ENCODE data around the gene SPATS2L.

The SPATS2L gene

DNA sequence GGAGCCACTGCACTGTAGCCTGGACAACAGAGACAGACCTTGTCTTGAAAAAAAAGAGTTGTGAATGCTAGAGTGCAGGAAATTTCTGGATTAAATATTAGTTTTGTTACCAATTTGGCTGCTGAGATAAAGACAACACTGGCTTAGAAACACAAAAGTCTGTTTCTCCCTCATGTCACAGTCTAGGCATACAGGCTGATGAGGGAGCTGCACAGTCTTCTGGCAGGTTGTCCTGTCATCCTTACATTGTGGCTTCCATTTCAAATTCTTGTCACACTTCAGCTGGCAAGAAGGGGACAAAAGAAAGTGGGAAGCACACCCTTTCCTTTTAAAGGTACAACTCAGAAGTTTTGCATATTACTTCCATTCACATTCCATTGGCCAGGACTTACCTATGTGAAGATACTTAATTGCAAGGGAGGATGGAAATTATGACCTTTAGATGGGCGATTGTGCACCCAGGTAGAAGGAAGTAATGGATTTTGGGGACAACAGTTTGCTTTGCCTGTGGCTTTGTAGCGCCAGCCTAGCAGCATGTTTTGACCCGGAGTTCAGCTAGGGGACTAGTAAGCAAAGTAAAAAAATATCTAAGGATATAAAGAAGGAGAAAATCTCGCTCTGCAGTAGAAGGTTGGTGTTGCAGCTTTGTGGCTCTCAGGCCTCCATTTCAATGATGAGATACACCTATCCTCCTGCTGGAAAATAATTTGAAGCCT, 55.9 kb downstream of the SPATS2L start:
- TF ChIP-seq, protein P1, sequence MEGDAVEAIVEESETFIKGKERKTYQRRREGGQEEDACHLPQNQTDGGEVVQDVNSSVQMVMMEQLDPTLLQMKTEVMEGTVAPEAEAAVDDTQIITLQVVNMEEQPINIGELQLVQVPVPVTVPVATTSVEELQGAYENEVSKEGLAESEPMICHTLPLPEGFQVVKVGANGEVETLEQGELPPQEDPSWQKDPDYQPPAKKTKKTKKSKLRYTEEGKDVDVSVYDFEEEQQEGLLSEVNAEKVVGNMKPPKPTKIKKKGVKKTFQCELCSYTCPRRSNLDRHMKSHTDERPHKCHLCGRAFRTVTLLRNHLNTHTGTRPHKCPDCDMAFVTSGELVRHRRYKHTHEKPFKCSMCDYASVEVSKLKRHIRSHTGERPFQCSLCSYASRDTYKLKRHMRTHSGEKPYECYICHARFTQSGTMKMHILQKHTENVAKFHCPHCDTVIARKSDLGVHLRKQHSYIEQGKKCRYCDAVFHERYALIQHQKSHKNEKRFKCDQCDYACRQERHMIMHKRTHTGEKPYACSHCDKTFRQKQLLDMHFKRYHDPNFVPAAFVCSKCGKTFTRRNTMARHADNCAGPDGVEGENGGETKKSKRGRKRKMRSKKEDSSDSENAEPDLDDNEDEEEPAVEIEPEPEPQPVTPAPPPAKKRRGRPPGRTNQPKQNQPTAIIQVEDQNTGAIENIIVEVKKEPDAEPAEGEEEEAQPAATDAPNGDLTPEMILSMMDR (conservative IDR thresholded peaks at IDR 0.05; ENCODE audit: low read depth), result no peak
- no peak for DNase-seq (ENCODE audit: low spot score)
- CTCF ChIA-PET, result interaction anchor here (0.6 kb wide), 1 partner anchor 17 kb away, joined by 3 read pairs; no protein-coding TSS in a partner anchor
- no peak overlapping the region for H3K27ac ChIP-seq
- POLR2A ChIA-PET (ENCODE audit: low non-redundant PET), result no interaction called here

DNA sequence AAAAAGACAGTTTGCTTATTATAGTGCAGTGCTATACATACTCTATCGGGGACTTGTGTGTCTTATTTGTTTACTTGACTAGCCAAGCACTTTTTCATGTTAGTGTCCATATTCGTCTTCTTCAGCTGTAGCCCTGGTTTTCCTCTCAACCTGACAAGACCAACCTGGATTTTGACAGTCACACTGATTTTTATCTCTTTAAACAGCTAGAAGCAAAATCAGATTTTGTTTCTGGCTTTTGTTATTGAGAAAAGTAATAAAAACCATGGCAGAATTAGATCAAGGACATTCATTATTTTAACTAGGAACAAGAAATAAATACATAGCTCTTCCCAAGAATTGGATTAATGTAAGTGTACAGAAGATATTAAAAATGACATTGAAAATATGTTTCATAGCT, 56.8 kb downstream of the SPATS2L start:
- DNase-seq (ENCODE audit: low spot score), result no peak
- POLR2A ChIA-PET (ENCODE audit: low non-redundant PET), result no interaction called here
- CTCF ChIA-PET, result interaction anchor here (0.6 kb wide), 1 partner anchor 118 kb away, joined by 3 read pairs; no protein-coding TSS in a partner anchor
- no peak overlapping the region for H3K27ac ChIP-seq
- TF ChIP-seq, protein P1 (conservative IDR thresholded peaks at IDR 0.05; ENCODE audit: low read depth), result no peak

DNA sequence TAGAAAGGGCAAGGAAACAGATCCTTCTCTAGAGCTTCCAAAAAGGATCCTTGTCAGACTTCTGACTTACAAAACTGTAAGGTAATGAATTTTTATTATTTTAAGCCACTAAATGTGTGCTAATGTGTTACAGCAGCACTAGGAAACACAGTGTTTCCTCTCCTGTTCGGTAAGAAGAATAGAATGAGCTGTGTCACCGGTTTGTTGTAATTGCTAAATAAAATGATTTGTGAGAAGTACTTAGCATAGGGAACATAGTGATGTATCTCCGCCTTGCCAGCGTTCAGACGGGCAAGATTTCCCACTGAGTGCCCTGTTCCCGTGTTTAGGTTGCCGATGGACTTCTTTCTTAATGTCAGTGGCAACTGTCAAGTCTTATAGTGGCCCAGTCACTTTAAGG, 57.6 kb downstream of the SPATS2L start:
- POLR2A ChIA-PET (ENCODE audit: low non-redundant PET), result no interaction called here
- no peak for DNase-seq (ENCODE audit: low spot score)
- CTCF ChIA-PET, result no interaction called here
- no peak overlapping the region for H3K27ac ChIP-seq
- TF ChIP-seq, protein P1 (conservative IDR thresholded peaks at IDR 0.05; ENCODE audit: low read depth), result no peak

DNA sequence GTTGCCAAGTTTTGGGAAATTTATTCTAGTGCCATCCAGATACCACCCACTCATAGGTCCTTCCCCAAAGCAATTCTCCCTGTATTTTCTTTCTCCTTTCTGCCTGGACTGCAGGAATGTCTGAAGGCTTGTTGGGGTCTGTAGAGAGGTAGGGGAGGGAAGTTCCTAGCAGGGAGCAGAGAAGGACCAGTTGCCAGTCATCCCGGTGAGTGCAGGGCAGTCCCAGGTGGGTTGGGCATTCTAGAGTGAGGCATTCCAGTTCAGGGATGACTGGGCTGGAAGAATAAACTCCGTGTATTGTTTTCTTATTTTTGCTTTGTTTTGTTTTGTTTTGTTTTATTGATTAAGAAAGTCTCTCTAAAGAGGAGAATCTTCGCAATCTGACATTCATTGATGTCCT, 58.1 kb downstream of the SPATS2L start:
- POLR2A ChIA-PET (ENCODE audit: low non-redundant PET), result no interaction called here
- TF ChIP-seq, protein P1 (conservative IDR thresholded peaks at IDR 0.05; ENCODE audit: low read depth), result no peak
- no peak for DNase-seq (ENCODE audit: low spot score)
- no peak overlapping the region for H3K27ac ChIP-seq
- CTCF ChIA-PET, result no interaction called here

DNA sequence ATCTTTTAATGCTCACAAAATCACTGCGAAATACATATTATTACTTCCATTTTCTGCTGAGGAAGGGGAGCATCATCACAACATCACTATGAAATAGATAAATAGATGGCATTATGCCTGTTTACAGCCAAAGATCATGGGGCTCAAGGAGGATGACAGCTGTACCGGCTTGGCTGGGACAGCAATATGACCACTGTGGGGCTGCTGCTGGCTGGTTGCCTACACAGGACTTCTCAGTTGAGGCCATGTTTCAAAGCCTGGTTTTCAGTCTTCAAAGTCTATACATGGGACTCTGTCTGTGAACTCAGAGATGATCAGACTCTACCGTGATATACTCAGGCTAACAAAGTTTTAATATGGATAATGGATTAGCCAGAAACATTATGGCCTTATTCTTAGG, 58.7 kb downstream of the SPATS2L start:
- no peak for DNase-seq (ENCODE audit: low spot score)
- TF ChIP-seq, protein P1 (conservative IDR thresholded peaks at IDR 0.05; ENCODE audit: low read depth), result no peak
- H3K27ac ChIP-seq, result no peak overlapping the region
- POLR2A ChIA-PET (ENCODE audit: low non-redundant PET), result no interaction called here
- CTCF ChIA-PET, result no interaction called here

DNA sequence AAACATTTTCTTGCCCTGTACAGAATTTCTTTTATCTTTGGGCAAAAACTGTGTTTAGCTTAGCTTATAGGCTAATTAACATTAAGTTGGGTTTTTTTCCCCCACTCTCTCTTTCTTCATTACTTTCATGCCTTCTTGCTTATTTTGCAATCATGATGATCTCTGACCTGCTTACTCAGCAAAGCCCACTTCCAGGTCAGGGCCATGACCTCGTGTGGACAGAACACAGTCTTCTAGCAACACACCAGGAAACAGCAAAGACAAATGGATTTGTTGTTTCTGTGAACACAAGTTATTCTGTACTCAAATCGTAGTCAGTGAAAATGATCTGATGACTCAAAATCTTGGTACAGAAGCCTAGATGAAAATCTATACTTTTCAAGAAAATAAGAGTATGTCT, 60.7 kb downstream of the SPATS2L start:
- ChIA-PET CTCF (no interaction called here), POLR2A (ENCODE audit: low non-redundant PET) (no interaction called here)
- DNase-seq (ENCODE audit: low spot score), result no peak
- TF ChIP-seq, protein P1 (conservative IDR thresholded peaks at IDR 0.05; ENCODE audit: low read depth), result no peak
- H3K27ac ChIP-seq, result no peak overlapping the region

All from RWPE1 (cell line).